Epidermal melanocyte (primary cell): Measurements from ENCODE around the gene ASAP2.

Experiments
- DNase-seq: peaks from one replicate; pipeline ENCODE4 v3.0.0; 2011; ENCODE audit warnings: low spot score; ENCODE audit not compliant: insufficient read length

Gene ASAP2

DNA sequence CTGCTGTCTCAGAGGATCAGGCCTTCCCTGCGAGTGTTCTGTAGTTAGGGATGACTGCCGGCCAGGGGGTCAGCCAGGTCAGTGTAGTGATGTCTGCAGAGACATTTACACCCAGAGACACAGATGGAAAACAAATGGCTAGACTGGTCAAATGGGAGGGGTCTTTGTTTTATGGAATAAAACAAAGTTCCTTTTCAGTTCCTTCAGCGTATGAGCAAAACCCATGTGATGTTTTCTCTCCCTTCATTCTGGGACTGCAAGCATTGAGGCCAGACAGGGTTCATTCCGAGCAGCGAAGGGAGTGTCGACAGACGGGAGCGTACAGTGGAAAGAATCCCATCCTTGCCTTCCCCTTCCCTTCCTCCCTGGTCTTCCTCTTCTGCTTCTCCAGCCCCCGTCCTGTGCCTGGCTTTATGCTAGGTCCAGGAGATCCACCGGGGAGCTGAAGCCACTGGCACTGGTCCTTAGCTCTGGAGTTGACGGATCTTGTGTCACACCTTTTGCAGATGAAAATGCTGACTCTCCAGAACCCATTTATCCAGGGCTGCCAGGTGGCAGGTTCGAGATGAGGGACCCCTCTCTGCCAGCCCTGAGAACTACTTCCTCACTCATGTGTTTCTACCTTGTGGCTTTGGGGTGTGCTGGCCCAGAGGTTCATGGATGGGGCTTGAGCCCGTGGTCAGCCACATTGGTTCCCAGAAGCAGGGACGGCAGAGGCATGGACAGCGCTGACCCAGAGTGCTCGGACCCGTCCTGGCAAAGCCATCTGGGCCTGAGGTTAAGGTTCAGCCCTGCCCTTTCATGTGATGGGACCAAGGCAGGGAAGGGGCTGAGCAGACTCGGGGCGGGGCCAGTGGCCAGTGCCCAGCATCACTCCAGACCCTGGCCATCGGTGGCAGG, 192.5 kb downstream of the ASAP2 start:
- peak; percentile 77 for DNase-seq

DNA sequence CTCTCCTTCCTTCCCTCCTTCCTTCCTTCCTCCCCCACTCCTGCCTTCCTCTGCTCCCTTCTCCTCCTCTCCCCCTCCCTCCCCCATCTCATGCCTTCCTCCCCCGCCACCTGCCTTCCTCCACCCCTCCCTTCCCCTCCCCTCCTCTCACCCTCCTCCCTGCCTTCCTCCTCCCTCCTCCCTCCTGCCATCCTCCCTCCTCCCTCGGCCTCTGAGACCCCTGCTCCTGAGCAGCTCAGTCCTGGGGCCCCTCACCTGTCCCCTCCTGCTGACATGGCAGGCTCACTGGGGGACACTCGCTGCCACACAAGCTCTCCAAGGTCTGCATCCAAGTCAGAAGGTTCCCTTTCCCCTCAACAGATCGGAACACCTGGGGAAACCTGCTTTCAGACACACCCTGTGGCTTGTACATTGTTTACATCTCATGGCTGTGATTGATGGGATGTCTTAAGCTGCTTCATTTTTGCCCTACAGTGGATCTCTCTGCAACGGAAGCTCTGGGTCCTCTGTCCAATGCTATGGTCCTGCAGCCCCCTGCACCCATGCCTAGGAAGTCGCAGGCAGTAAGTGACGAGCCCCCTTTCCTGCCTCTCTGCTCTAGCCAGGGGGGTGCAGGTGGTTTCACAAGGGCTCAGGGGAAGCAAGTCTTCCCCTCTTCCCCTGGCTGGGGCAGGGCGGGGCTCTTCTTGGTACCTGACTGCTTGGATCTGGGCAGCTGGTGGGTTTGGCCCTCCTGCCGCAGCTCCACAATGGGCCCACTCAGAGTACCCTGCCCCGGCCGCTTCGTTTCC, 193.9 kb downstream of the ASAP2 start:
- DNase-seq: no peak

- no peak for DNase-seq
Measured at GRCh38 chr2:9401059-9401547, 194.5 kb downstream of the ASAP2 start.

GRCh38 chr2:9401646-9402371, 195.2 kb downstream of the ASAP2 start:
- no peak for DNase-seq

- DNase-seq: no peak
Measured at GRCh38 chr2:9403924-9404323, 197.3 kb downstream of the ASAP2 start.

DNA sequence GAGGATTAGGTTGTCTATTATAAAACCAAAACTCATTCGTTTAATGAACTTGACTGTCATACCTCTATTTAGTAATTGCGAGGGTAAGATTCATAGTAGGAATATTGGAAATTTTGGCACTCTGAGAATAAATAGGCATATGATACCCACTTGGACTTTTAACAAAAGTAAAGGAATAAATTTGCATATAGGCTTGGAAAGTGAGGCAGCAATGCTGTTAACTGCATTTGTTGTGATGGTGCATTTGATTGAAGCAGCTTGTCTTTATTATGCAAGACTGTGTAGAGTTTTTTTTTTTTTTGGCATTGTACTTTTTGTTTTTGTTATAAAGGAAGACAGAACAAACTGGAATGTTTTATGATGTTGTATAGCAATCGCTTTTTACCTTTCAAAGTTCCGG, 197.8 kb downstream of the ASAP2 start:
- DNase-seq: no peak

DNA sequence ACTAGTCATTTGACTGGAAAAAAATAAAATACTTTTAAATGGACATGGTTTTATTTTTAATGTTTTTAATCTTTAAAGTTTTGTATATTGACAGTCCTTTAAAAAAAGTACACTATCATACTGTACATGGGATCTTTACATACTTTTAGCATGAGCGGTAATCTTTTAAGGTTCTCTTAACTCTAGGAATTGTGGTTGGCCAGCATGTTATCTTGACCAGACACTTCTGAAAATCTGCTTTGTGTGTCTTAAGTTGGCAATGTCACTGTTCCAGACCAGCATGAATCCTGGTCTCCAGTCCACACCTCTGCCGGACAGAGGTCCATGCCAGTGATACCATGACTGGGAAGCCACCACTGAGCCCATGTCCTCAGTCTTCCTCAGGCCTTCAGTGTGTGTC, 199.0 kb downstream of the ASAP2 start:
- no peak for DNase-seq

GRCh38 chr2:9406529-9407362, 200.1 kb downstream of the ASAP2 start:
- DNase-seq: no peak

- no peak for DNase-seq
Measured at GRCh38 chr2:9407363-9407811, 200.8 kb downstream of the ASAP2 start.

DNA sequence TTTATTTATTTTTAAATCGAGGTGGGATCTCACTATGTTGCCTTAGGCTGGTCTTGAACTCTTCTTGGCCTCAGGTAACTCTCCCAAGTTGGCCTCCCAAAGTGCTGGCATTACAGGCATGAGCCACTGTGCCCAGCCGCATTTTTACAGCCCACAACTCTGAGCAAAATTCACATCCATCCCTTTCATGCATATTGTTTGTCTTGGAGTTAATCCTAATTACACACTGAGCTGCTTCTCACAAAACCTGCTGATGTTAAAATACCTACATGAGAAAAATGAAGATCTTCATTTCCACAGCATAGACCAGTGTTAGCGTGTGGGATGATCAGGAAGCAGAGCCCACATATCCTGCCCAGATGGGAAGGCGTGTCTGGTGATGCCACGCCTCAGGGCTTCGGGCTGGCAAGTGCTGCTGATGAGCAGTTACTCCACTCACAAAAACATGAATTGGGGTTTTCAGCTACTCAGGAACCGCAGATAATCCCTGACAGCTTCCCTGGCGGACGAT, 202.1 kb downstream of the ASAP2 start:
- peak; percentile 77 for DNase-seq

DNA sequence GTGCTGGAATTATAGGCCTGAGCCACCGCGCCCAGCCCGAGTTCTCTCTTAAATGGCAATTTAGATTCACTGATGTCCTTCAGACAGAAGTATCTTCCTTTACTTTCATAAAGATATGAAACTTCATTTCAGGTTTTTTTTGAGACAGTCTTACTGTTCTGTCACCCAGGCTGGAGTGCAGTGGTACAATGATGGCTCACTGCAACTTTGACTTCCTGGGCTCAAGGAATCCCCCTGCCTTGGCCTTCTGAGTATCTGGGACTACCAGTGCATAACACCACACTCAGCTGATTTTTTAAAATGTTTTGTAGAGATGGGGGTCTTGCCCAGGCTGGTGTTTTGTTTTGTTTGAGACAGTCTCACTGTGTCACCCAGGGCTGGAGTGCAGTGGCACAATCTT, 203.5 kb downstream of the ASAP2 start:
- no peak for DNase-seq

GRCh38 chr2:9412781-9413180, 206.2 kb downstream of the ASAP2 start:
- DNase-seq: no peak

- DNase-seq: no peak
Measured at GRCh38 chr2:9415516-9416169, 209.0 kb downstream of the ASAP2 start.

- DNase-seq: no peak
Measured at GRCh38 chr2:9416267-9416961, 209.8 kb downstream of the ASAP2 start.

- no peak for DNase-seq
Measured at GRCh38 chr2:9416962-9417316, 210.3 kb downstream of the ASAP2 start.

DNA sequence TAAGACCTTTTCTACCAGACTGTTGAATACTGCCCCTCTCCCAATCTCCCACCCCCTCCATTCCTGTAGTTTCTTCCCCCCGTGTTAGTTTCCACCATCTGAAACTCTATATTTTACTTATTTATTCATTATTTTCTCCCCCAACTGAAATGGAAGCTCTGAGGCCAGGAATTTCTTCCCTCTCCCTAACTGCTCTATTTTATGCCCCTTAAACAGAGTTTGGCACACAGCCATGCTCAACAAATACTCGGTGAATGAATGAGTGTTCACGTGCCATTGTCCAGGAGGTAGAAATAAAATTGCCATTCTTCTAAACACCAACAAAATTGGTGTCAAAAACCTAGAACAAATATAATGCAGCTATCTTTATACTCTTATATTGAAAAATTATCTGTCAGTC, 211.1 kb downstream of the ASAP2 start:
- no peak for DNase-seq

DNA sequence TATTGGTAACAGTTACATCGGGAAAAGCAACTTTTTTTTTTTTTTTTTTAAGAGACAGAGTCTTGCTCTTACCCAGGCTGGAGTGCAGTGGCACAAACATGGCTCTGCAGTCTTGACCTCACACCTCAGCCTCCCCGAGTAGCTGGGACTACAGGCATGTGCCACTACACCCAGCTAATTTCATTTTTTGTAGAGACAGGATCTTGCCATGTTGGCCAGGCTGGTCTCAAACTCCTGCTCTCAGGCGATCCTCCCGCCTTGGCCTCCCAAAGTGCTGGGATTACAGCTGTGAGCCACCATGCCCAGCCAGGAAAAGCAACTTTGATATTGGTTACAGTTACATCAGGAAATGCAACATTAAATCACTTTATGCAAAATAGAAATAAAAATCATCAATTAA, 212.1 kb downstream of the ASAP2 start:
- no peak for DNase-seq

DNA sequence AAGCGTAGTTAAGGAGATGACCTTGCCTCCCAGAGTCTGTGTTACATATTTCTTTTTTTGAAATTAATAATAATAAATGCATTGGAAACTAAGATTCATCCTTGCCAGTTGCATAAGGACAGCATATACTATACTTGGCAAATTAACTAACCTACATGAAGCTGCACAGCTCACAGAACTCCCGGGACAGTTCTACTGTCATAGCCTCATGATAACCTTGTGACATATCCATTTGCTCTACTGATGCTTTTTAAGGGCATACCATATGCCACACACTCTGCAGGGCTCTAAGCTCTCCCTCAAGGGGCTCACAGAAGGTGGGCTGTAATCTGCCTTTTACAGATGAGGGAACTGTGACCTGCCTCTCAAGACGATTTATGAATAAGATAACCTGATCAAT, 212.9 kb downstream of the ASAP2 start:
- DNase-seq: no peak

DNA sequence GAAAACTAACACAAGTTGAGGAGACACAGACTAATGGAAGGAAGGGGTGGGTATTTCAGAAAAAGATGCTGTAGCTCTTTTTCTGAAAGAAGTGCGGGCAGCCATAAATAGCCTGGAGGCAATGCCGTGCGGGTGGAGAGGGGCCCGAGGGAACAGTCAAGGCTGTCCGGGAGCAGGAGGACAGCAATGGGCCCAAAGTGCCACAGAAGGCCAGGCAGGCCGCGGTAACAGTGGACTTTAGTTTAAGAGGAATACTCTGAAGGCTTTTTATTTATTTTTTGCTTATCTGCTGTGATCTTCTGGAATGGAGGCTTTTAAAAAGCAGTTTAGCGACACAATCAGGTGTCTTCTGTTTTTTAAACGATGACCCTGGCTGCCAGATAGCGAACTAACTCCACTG, 213.9 kb downstream of the ASAP2 start:
- no peak for DNase-seq
